Right ventricle myocardium superior (tissue), 1 donor: Measurements from ENCODE around the gene EML4. TPM values are rescaled to one million over a fixed set of nuclear protein-coding genes. Genes with fewer than 3 reads are reported as not detected.

Experiments
- ATAC-seq: fragments of 200-7000 bp; cut with Tn5 transposase; one replicate; pipeline ENCODE4 v1.9.1; 2020; ENCODE audit warnings: mild to moderate bottlenecking; ENCODE audit not compliant: poor library complexity
- DNase-seq: peaks from one replicate; pipeline ENCODE4 v3.0.0-alpha.2; 2020
- intact Hi-C: fragments of 100-400 bp; cut with DNase I; formaldehyde crosslinking; loops from one replicate; pipeline ENCODE4 v1.11.2; 2022
- total RNA-seq: library from RNA; stranded (reverse); fragmentation: NEBNext Ultra II Directional; extraction: Animal tissue kit (Norgen Biotek cat#: 25700); gene quantifications from one replicate; pipeline ENCODE4 v1.2.1, GENCODE V29; 2021
- donor health status: DM: no; HTN: yes; CAD: no; lungs with severe emphysema.

EML4 gene
- total RNA-seq, 1 donor from 2014 or later = 4.4 TPM

- intact Hi-C loops = no loop called here
- no peak for DNase-seq
- no peak for ATAC-seq
Measured at GRCh38 chr2:42135381-42136312, 33.5 kb upstream of the EML4 start.

DNA sequence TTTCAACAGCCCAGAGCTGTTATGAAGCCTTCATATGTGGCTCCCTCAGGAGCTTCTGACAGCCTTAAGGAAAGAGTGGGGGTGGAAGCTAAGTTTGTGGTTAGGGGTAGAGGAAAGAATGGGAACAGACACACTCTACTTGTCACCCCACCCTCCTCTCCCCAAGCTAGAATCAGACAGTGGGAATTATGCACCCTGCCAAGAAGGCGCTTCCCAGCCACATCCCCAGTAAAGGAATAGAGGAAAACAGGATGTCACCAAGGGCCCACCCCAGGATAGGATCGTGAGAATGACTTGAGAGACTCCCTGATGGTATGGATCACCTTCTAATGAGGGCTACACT, 32.4 kb upstream of the EML4 start:
- intact Hi-C loops = no loop called here
- no peak for ATAC-seq
- DNase-seq = no peak

DNA sequence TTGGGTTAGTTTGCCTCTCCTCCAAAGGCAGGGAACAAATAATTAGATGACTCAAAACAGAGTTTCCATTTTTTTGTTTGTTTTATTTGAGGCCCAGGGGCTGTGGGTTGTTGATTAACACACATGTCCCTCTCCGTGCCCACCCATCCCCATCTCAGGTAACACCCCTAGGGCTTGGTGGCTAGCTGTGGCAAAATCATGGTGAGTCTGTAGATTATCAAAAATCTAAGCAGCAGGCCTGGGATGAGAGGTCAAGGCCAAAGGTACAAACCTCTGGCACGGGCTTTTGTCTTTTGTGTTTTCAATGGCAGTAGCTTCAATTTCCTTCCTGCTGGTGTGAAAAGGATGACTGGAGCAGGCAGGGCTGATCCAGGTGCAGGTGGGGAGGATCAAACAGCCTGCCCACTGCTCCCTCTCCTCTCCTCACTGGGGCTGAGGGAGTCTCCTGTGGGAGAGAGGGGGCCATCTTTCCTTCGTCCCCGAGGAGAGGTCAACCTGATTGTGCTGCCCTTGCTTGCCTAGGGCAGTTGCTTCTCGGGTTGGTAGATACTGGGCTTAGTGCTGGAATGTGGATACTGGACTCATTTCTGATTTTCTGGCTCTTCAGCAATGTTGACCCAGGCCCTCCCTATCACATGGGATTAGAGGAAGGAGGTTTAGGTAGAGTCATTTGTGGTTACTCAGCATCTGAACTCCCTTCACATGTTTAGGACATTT, 31.9 kb upstream of the EML4 start:
- intact Hi-C loops = no loop called here
- ATAC-seq (no peak), DNase-seq (no peak)

DNA sequence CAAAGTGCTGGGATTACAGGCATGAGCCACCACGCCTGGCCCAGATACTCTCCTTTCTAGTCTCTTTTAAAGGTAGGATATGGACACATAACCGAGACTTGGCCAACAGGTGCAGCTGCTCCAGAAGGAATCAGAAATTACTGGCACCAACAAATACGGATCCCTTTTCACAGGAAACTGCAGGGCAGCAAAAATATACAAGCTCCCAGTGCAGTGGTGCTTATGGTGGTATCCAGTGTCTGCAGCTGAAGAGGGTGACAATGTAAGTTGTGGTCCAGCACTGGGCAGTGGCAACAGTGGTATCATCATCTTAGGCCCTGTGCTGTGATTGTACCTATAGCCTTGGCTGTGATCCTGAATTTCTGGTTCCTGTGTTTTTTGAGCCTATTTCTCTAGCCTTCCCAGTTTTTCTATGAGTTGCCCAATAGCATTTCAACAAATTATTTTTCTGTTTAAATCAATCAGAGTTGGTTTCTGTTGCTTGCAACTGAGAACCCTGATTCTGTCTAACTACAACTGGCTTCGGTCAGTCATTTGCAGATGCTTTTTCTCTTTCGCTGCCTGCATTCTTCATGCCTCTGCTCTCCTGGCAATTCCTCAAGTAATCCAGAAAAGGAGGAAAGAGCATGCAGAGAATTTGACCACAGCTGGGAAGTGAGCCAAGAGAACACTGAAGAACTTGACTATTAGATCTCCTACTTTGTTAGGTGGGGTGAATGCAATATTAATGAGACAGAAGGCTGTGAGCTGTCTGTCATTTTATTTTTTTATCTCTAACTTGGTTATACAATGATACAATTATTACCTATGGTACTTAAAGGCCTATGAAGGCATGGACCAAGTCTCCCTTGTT, 30.8 kb upstream of the EML4 start:
- intact Hi-C loops = no loop called here
- no peak for DNase-seq
- ATAC-seq = peak; percentile 42

GRCh38 chr2:42139101-42139500, 30.1 kb upstream of the EML4 start:
- intact Hi-C loops = no loop called here
- ATAC-seq = no peak
- DNase-seq = no peak

DNA sequence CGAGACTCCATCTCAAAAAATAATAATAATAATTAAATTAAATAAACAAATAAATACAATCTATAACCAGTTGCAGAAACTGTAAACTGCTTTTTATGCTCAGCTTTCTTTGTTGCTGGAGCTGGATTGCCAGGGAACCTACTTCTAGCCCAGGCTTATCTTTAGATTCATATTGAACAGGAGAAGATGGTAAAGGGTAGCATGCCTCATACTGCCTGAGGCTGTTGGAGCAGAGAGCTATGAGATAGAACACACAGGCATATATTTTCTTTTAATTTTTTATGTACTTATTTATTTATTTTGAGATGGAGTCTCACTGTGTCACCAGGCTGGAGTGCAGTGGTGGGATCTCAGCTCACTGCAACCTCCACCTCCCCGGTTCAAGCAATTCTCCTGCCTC, 28.7 kb upstream of the EML4 start:
- intact Hi-C loops = no loop called here
- no peak for ATAC-seq
- DNase-seq = no peak

GRCh38 chr2:42141687-42142546, 27.2 kb upstream of the EML4 start:
- DNase-seq = peak; percentile 63
- intact Hi-C loops = no loop called here
- ATAC-seq = peak; percentile 84

DNA sequence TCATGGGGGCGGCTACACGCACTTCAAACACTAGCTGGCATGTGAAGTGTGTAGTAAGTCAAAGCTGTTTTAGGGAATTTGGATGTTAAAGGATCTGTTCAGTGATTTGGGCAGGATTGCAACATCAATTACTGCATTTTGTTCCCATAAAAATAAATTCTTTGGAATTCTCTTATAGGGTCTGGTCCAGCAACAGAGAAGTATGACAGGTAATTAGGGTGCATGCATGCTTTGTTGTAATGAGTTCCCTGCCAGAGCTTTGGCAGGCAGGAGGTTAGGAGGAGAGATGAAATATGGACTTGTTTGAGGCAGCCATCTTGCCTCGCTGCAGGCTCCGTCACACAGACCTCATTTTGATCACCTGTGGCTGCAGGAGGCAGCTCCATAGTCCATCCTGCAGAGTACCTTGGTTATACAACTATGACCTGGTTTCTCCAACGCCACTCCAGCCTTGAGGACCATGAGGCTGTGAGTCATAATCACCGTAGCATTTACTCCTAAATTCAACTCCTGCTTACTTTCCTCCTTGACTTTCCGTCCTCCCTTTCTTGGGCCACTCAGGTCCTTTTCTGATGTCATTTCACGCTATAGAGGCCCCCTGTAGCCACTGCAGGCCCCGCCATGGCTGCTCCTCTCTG, 26.5 kb upstream of the EML4 start:
- no peak for ATAC-seq
- intact Hi-C loops = no loop called here
- DNase-seq = no peak

GRCh38 chr2:42147641-42148274, 21.4 kb upstream of the EML4 start:
- intact Hi-C loops = no loop called here
- no peak for DNase-seq
- ATAC-seq = peak; percentile 77

DNA sequence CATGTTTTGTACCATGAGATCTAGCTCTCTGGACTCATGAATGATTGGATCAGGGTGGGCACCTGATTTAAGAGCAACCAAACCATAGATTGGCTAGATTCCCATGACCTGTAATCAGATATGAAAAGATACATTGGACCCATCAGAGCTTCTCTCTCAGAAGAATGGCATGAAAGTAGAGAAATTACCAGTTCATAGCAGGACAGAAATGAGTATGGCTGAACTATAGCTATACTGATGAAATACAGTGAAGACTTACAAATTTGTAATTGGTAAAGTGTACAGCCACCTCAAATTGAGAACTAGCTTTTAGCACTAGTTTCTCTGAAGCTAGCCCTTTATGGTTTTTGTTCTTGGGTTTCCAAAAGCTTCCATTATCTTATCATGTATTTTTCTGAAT, 19.0 kb upstream of the EML4 start:
- intact Hi-C loops = no loop called here
- no peak for DNase-seq
- ATAC-seq = no peak

DNA sequence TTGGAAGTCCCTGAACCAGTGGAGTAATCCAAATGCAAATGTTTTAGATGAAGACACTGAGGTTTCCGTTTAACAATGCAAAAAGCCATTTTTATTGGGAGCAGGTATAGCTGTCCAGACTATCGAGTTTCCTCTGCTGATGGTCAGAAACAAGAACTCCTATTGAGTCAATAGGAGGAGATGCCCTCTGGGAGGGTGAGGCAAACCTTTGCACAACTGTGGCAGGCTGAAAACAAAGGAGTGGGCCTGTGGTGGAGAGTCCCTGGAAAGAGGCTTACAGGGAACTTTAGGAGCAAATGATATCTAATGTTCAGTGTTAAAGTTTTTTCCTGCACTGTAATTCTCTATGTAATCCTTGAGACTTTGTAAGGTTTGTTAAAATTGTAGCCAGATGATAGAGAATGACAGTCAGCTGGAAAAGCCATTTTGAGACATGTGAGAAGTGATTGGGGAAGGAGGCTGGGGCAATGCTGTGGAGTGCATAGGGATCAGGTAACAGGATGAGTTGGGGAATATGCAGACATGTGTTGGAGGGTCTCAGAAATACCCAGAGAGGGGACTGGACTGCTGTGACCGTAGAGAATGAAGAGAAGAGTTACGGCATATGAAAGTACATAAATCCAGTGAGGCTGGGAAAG, 15.1 kb upstream of the EML4 start:
- ATAC-seq (no peak), DNase-seq (no peak)
- intact Hi-C loops = no loop called here

- intact Hi-C loops = no loop called here
- DNase-seq (no peak), ATAC-seq (no peak)
Measured at GRCh38 chr2:42156721-42157120, 12.4 kb upstream of the EML4 start.

GRCh38 chr2:42161444-42161843, 7.7 kb upstream of the EML4 start:
- intact Hi-C loops = no loop called here
- ATAC-seq = no peak
- no peak for DNase-seq

DNA sequence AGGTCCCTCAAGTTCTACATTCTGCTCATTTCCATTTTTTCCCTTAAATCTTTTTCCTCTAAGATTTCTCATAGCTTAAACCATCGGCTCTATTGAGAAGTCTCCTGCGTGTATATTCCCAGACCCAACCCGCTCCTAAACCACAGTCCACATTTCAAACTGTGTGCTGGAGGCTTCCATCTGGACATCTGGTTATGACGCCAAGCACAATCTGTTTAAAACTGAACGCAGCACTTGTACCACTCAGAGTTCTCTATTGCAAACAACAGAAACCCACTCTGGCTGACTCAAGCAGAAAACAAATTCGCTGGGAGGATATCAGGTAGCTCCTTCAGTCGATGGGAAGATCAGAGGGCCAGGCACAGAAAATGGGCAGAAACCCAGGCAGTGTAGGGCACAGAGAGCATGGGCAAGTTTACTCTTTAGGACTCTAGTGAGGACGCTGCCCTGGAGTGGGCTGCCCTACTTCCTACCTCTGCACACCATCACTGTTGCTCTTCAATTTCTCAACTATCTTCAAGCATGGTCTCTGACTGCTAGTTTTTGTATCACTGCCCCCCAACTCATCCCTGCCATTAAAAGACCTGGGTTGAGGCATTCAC, 5.6 kb upstream of the EML4 start:
- DNase-seq (no peak), ATAC-seq (no peak)
- intact Hi-C loops = no loop called here

DNA sequence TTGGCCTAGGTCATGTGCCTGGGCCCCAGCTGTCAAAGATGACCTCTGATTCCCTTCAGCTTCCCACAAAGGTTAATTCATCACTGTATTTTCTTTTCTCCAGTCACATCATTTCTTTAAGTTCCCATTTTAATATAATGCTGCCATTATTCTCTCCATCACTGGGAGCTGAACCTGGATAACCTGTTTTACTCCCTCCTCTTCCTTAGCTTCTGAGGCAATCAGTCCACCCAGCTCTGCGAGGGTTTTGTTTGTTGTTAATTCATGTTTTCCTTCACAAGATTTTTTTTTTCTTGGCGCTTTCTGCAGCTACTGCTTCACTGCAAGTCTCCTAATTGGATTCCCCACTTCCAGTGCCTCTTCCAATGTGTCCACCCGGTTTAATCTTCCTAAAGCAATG, 5.1 kb upstream of the EML4 start:
- DNase-seq = no peak
- ATAC-seq = no peak
- intact Hi-C loops = no loop called here

DNA sequence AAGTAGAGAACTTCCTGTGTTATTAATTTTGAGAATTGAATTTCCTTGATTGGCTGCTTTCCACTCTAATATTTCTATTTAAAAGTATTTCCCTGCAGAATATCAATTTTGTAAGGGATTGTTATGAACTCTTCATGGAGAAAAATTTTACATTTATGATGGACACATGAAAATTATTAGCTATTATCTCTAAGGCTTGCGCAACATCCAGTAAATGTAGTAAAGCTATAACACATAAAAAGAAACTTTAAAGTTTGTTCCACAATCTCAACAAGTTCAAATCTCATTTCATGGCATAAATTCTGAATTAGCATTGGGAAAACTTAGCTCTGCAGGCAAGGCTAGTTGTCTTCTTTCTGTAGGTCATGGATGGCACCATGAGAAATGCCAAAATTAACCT, 4.2 kb upstream of the EML4 start:
- DNase-seq = no peak
- intact Hi-C loops = no loop called here
- ATAC-seq = no peak

GRCh38 chr2:42167458-42167857, 1.7 kb upstream of the EML4 start:
- no peak for DNase-seq
- no peak for ATAC-seq
- intact Hi-C loops = no loop called here
